Tibial nerve (tissue), 4 donors: ENCODE data around the gene PEX16.

Source experiments
- EP300 ChIP-seq, 2 donors: sonication (generic); formaldehyde crosslinking; IDR thresholded peaks; one replicate each; pipeline ENCODE4 v1.6.1; 2017; ENCODE audit warnings: antibody characterized with exemption in 2 of 2, mild to moderate bottlenecking in 1 of 2
- POLR2A ChIP-seq, 2 donors: fragments of 450-650 bp; IDR thresholded peaks; one replicate each; pipeline ENCODE4 v1.6.1; 2017; ENCODE audit warnings: antibody characterized with exemption in 2 of 2, mild to moderate bottlenecking in 2 of 2, moderate library complexity in 2 of 2
- TF ChIP-seq, protein P1 (sequence below), 5 experiments: fragments of 200-600 bp in 3 of 5; fragments of 450-650 bp in 2 of 5; sonication (generic) in 3 of 5; IDR thresholded peaks; one replicate each; pipeline ENCODE4 v1.5.1; 2016 to 2019; ENCODE audit warnings: antibody characterized with exemption in 5 of 5, mild to moderate bottlenecking in 3 of 5, moderate library complexity in 2 of 5

DNA sequence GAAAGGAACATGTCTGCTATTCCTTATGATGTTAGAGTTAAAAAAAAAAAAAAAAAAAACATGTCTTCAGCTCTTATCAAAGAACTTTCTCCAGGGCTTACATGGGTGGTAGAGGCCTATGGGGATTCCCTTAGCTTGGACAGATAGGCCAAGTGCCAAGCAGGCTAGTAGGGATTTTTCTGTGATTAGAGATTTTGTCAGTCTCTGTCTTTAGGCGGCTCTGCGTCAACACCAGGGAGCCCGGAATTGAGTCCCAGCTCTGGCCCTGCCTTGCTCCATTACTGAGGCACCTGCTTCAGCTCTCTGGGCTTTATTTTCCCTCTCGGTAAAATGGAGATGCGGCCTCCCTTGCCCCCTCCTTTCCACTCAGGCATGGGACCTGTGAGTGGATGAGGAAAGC lies 57.3 kb downstream of the PEX16 start:
- TF ChIP-seq, protein P1, sequence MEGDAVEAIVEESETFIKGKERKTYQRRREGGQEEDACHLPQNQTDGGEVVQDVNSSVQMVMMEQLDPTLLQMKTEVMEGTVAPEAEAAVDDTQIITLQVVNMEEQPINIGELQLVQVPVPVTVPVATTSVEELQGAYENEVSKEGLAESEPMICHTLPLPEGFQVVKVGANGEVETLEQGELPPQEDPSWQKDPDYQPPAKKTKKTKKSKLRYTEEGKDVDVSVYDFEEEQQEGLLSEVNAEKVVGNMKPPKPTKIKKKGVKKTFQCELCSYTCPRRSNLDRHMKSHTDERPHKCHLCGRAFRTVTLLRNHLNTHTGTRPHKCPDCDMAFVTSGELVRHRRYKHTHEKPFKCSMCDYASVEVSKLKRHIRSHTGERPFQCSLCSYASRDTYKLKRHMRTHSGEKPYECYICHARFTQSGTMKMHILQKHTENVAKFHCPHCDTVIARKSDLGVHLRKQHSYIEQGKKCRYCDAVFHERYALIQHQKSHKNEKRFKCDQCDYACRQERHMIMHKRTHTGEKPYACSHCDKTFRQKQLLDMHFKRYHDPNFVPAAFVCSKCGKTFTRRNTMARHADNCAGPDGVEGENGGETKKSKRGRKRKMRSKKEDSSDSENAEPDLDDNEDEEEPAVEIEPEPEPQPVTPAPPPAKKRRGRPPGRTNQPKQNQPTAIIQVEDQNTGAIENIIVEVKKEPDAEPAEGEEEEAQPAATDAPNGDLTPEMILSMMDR (IDR thresholded peaks at IDR 0.05): no peak
- TF ChIP-seq POLR2A (IDR thresholded peaks at IDR 0.05) (no peak), EP300 (IDR thresholded peaks at IDR 0.05) (no peak)
